ENCODE results near the gene GBF1. TPM values are rescaled to one million over a fixed set of nuclear protein-coding genes. Genes with fewer than 3 reads are reported as not detected.

Gene GBF1
- total and polyA plus RNA-seq, 10 of the 15 experiments (the other 5 are each of a cell fraction or from before 2014, with no cell fraction given): 0.82 to 42.0 (median 21.8) TPM

GRCh38 chr10:102230264-102230860 is 15.0 kb upstream of the GBF1 start (continued):
- TF ChIP-seq CBX5 (IDR thresholded peaks at IDR 0.05; ENCODE audit: low read depth) (no peak), FOS (IDR thresholded peaks at IDR 0.05; ENCODE audit: borderline replicate concordance, extremely low read depth, insufficient read length) (no peak), SPI1 (IDR thresholded peaks at IDR 0.05; ENCODE audit: borderline replicate concordance, insufficient read depth, low read depth, low read length) (no peak), GATAD2B (conservative IDR thresholded peaks at IDR 0.05; ENCODE audit: low read depth) (peak; percentile 58; the same call in 1 of the 2 replicates), NR2C1 (IDR thresholded peaks at IDR 0.05) (no peak), ZZZ3 (IDR thresholded peaks at IDR 0.05; ENCODE audit: control insufficient read depth, insufficient read length, low read depth) (no peak), MYC (IDR thresholded peaks at IDR 0.05; ENCODE audit: insufficient read depth, insufficient read length, insufficient replicate concordance, low read length, severe bottlenecking) (no peak), PAX5 (IDR thresholded peaks at IDR 0.05; ENCODE audit: borderline replicate concordance, low read depth, low read length) (no peak), SUZ12 (IDR thresholded peaks at IDR 0.05; ENCODE audit: unreplicated experiment) (peak; percentile 17), MEF2A (IDR thresholded peaks at IDR 0.05; ENCODE audit: insufficient read depth, low read depth, low read length) (no peak), BHLHE40 (IDR thresholded peaks at IDR 0.05; ENCODE audit: borderline replicate concordance in 1 of 2, low read depth in 2 of 2, low read length in 1 of 2) (peak in 1 of 2 experiments; percentile 22; a peak in 1 of 4 replicates)

GRCh38 chr10:102230861-102231356 is 14.4 kb upstream of the GBF1 start:
- no peak overlapping the region for H3K27ac ChIP-seq (ENCODE audit: control insufficient read depth, insufficient read depth)
- 3% methylated on average over 50 of the region's 52 CpGs for WGBS (ENCODE audit: insufficient coverage, insufficient replicate concordance, low lambda C conversion rate, missing lambda C conversion rate)
- FAIRE-seq: no peak
- peak overlapping the region; percentile 89 for H3K4me2 ChIP-seq (ENCODE audit: control insufficient read depth, insufficient read depth)
- H3K9ac ChIP-seq (ENCODE audit: control insufficient read depth, insufficient read depth, low read length): no peak overlapping the region
- peaks cover 15% of the 10 kb centered on the region for H3K4me1 ChIP-seq (ENCODE audit: control insufficient read depth, insufficient read depth, low read length)
- no peaks in the 10 kb centered on the region for H3K36me3 ChIP-seq (ENCODE audit: control insufficient read depth in 2 of 2, insufficient read depth in 2 of 2, low read length in 1 of 2)
- peaks cover 7 to 11% of the 10 kb centered on the region in 2 experiments for H3K27me3 ChIP-seq (replicated peaks in 1 of 2; ENCODE audit: control insufficient read depth in 2 of 2, insufficient read depth in 2 of 2, low read length in 1 of 2)
- CTCF ChIA-PET: interaction anchor here (0.5 to 15.4 kb wide), 49 partner anchors 8 to 703 kb away, joined by 3 to 632 read pairs (median 6); partner anchors contain the start of genes CUEDC2, FBXL15, GBF1 and NFKB2
- peak overlapping the region; percentile 64 for H3K4me3 ChIP-seq
- DNase-seq (ENCODE audit: low read depth, low spot score): no peak
- ATAC-seq: peak; percentile 49
- H4K20me1 ChIP-seq (ENCODE audit: control insufficient read depth, insufficient read depth): no peaks in the 10 kb centered on the region
- H3K79me2 ChIP-seq (ENCODE audit: control insufficient read depth, insufficient read depth, low read length): no peaks in the 10 kb centered on the region
- SMC1A ChIA-PET (ENCODE audit: uncharacterized antibody, unreplicated experiment): interaction anchor here (0.9 to 12.2 kb wide), 19 partner anchors 9 to 353 kb away, joined by 3 to 231 read pairs (median 6); partner anchors contain the start of genes ACTR1A and GBF1
- H2AFZ ChIP-seq (ENCODE audit: control insufficient read depth, low read depth, low read length): peak overlapping the region; percentile 64
- no TSS peak for BruUV-seq (replicated peaks)
- POLR2A ChIA-PET: interaction anchor here (0.6 to 1.4 kb wide), 5 partner anchors 64 to 191 kb away, joined by 3 to 4 read pairs (median 3); no protein-coding TSS in a partner anchor
- RAD21 ChIA-PET (ENCODE audit: unreplicated experiment): interaction anchor here (0.6 to 13.1 kb wide), 29 partner anchors 11 to 352 kb away, joined by 3 to 256 read pairs (median 6); partner anchors contain the start of genes C10orf95, FBXL15, GBF1 and NFKB2
- H3K9me3 ChIP-seq (replicated peaks; ENCODE audit: control insufficient read depth, insufficient read depth, low read length): no peaks in the 10 kb centered on the region
- intact Hi-C loops (cut with micrococcal nuclease; ENCODE audit: unreplicated experiment) (loop anchor here (1.0 to 5.0 kb wide), 3 partner anchors 121 to 351 kb away; no protein-coding TSS in a partner anchor), in situ Hi-C loops (cut with MboI) (no loop called here)
- TF ChIP-seq YBX1 (IDR thresholded peaks at IDR 0.05): no peak
- no peak for TF ChIP-seq KLF5 (IDR thresholded peaks at IDR 0.05; ENCODE audit: partially characterized antibody)
- peak; percentile 39 for TF ChIP-seq IKZF1 (conservative IDR thresholded peaks at IDR 0.05)
- peak; percentile 20 to 51 (median 49); a peak in 5 of 6 replicates for TF ChIP-seq CTCF (IDR thresholded peaks at IDR 0.05 in 2 of 3, conservative IDR thresholded peaks at IDR 0.05 in 1 of 3; ENCODE audit: control insufficient read depth in 2 of 3, extremely low read depth in 1 of 3, insufficient read depth in 1 of 3, low read depth in 3 of 3, low read length in 3 of 3)
- no peak for TF ChIP-seq ZSCAN29 (IDR thresholded peaks at IDR 0.05)
- no peak for TF ChIP-seq BCL11A (IDR thresholded peaks at IDR 0.05; ENCODE audit: low read depth, low read length)
- 0 out of 2 replicates have a peak, but pooled peaks have one; percentile 7 for TF ChIP-seq DPF2 (IDR thresholded peaks at IDR 0.05)
- peak; percentile 30 for TF ChIP-seq HDAC6 (IDR thresholded peaks at IDR 0.05; ENCODE audit: unreplicated experiment)
- 0 out of 2 replicates have a peak, but pooled peaks have one; percentile 16 for TF ChIP-seq GATAD2B (conservative IDR thresholded peaks at IDR 0.05; ENCODE audit: low read depth)
- TF ChIP-seq BHLHE40 (IDR thresholded peaks at IDR 0.05; ENCODE audit: borderline replicate concordance in 1 of 2, low read depth in 2 of 2, low read length in 1 of 2): peak; percentile 33 to 55; a peak in 1 of 4 replicates
- peak; percentile 75 for TF ChIP-seq LARP7 (IDR thresholded peaks at IDR 0.05)
- peak; percentile 26; the same call in 1 of the 2 replicates for TF ChIP-seq RAD21 (IDR thresholded peaks at IDR 0.05; ENCODE audit: insufficient read depth, low read depth, low read length)

Measured in GM12878 (cell line).